AG04450 (cell line): ENCODE measurements around the gene EIF3F. TPM values are rescaled to one million over a fixed set of nuclear protein-coding genes. Genes with fewer than 3 reads are reported as not detected.
A peak's percentile ranks its signal among the peaks of the same experiment; 100 is the strongest.

Experiments used
- CTCF ChIA-PET: fragments of 300-600, 350-600 bp; formaldehyde crosslinking; extraction: SDS; loops from one replicate; lab custom pipeline; 2022; ENCODE audit warnings: antibody characterized with exemption, inconsistent platforms; lab: Charles Lee
- POLR2A ChIA-PET: fragments of 350-600 bp; formaldehyde crosslinking; extraction: SDS; loops from one replicate; lab custom pipeline; 2021; ENCODE audit warnings: antibody characterized with exemption, inconsistent platforms; lab: Yijun Ruan, JAX
- DNase-seq: peaks from one replicate; pipeline ENCODE4 v3.0.0-alpha.2; 2011; ENCODE audit warnings: low read depth, low spot score
- H3K27ac ChIP-seq: one replicate; pipeline ENCODE4 v1.5.1; 2012; ENCODE audit warnings: low read depth, low read length, control low read depth
- H3K27me3 ChIP-seq: one replicate; pipeline ENCODE4 v1.6.0; 2012; ENCODE audit warnings: low read length; ENCODE audit not compliant: control insufficient read depth, insufficient read depth
- H3K4me3 ChIP-seq: 2 replicates; pipeline ENCODE4 v1.5.1; 2011; ENCODE audit warnings: mild to moderate bottlenecking, low read depth, low read length, control low read depth
- H3K9me3 ChIP-seq: 2 replicates; pipeline ENCODE4 v1.5.1; 2012; ENCODE audit warnings: low read length; ENCODE audit not compliant: control insufficient read depth, insufficient read depth
- polyA minus RNA-seq: library from RNA; depleted of rRNA, polyadenylated mRNA; stranded (reverse); fragments of >200 nt; gene quantifications from 2 replicates; pipeline ENCODE4 v1.2.3, GENCODE V29; 2011; rRNA and poly(A)+ RNA removed
- polyA plus RNA-seq: library from polyadenylated mRNA; depleted of rRNA; stranded (reverse); fragments of >200 nt; gene quantifications from 2 replicates; pipeline ENCODE4 v1.2.3, GENCODE V29; 2011; rRNA removed
- TF ChIP-seq, protein P1 (sequence below): IDR thresholded peaks from 2 replicates; pipeline ENCODE4 v1.5.1; 2011; ENCODE audit warnings: low read depth, low read length, control low read depth, inconsistent platforms

EIF3F gene, protein sequence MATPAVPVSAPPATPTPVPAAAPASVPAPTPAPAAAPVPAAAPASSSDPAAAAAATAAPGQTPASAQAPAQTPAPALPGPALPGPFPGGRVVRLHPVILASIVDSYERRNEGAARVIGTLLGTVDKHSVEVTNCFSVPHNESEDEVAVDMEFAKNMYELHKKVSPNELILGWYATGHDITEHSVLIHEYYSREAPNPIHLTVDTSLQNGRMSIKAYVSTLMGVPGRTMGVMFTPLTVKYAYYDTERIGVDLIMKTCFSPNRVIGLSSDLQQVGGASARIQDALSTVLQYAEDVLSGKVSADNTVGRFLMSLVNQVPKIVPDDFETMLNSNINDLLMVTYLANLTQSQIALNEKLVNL
- 216 and 297 TPM in 2 replicates for polyA plus RNA-seq
- polyA minus RNA-seq = 371 and 442 TPM in 2 replicates

GRCh38 chr11:7986768-7987559 is at the start of gene EIF3F:
Gene EIF3F, plus strand, starts transcription at chr11:7987337. Its CDS starts 16 bp downstream, at chr11:7987353.
- POLR2A ChIA-PET = interaction anchor here (0.5 to 2.2 kb wide), 12 partner anchors 9 to 293 kb away, joined by 3 to 14 read pairs (median 3); partner anchors contain the start of genes NLRP10 and TUB
- H3K4me3 ChIP-seq = peak within 1 kb of the TSS; percentile 72

GRCh38 chr11:7941146-7941545 is 46.0 kb upstream of the EIF3F start:
- TF ChIP-seq, protein P1, sequence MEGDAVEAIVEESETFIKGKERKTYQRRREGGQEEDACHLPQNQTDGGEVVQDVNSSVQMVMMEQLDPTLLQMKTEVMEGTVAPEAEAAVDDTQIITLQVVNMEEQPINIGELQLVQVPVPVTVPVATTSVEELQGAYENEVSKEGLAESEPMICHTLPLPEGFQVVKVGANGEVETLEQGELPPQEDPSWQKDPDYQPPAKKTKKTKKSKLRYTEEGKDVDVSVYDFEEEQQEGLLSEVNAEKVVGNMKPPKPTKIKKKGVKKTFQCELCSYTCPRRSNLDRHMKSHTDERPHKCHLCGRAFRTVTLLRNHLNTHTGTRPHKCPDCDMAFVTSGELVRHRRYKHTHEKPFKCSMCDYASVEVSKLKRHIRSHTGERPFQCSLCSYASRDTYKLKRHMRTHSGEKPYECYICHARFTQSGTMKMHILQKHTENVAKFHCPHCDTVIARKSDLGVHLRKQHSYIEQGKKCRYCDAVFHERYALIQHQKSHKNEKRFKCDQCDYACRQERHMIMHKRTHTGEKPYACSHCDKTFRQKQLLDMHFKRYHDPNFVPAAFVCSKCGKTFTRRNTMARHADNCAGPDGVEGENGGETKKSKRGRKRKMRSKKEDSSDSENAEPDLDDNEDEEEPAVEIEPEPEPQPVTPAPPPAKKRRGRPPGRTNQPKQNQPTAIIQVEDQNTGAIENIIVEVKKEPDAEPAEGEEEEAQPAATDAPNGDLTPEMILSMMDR = no peak
- Histone ChIP-seq H3K9me3 (peaks cover 4% of the 10 kb centered on the region; the same call in 1 of the 2 replicates), H3K27ac (no peak overlapping the region), H3K27me3 (peaks cover 4% of the 10 kb centered on the region), H3K4me3 (no peak overlapping the region)
- POLR2A ChIA-PET = no interaction called here
- DNase-seq = no peak
- CTCF ChIA-PET = no interaction called here

More at GRCh38 chr11:7986768-7987559, at the start of gene EIF3F:
- CTCF ChIA-PET = interaction anchor here (0.6 to 4.7 kb wide), 45 partner anchors 9 to 582 kb away, joined by 3 to 261 read pairs (median 5); partner anchors contain the start of gene NLRP10
- Histone ChIP-seq H3K9me3 (peaks cover 4% of the 10 kb centered on the region), H3K27me3 (no peaks in the 10 kb centered on the region), H3K27ac (peak within 1 kb of the TSS; percentile 53)
- peak; percentile 99 for DNase-seq
- TF ChIP-seq, protein P1 = peak; percentile 86

DNA sequence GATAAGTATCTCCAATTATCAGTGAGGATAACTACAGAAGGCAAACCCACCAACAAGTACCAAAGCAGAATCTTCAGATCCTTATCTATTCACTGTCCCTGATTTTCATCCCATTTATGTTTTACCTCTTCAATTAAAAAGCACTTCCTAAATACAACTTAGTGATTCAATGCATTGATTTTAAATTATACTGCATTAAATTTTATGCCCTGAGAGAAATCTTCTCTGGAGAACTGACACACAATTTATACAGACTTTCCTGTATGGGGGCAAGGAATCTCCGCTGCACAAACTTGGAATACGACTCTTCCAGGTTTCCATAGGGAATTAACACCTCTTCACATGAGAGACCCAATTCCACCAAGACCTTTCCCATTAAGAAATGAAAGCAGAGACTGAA is 45.5 kb upstream of the EIF3F start, which contains the start of gene OR10A3:
TSS of gene OR10A3 (minus strand) at position 101 of the 400 bp plus-strand sequence. CDS start 2,188 bp downstream, outside the sequence.
- Histone ChIP-seq H3K4me3 (no peak within 1 kb of the TSS), H3K27ac (no peak within 1 kb of the TSS), H3K27me3 (no peaks in the 10 kb centered on the region), H3K9me3 (peaks cover 4% of the 10 kb centered on the region; the same call in 1 of the 2 replicates)
- ChIA-PET CTCF (no interaction called here), POLR2A (no interaction called here)
- DNase-seq = no peak
- TF ChIP-seq, protein P1 = no peak

- ChIA-PET CTCF (interaction anchor here (1.2 kb wide), 1 partner anchor 43 kb away, joined by 5 read pairs; the partner anchor contains the start of gene EIF3F), POLR2A (no interaction called here)
- H3K4me3 ChIP-seq = no peak overlapping the region
- no peak for DNase-seq
- no peak overlapping the region for H3K27ac ChIP-seq
- TF ChIP-seq, protein P1 = no peak
- peaks cover 4% of the 10 kb centered on the region; the same call in 1 of the 2 replicates for H3K9me3 ChIP-seq
- no peaks in the 10 kb centered on the region for H3K27me3 ChIP-seq
Measured at GRCh38 chr11:7944123-7944522, 43.0 kb upstream of the EIF3F start.
